DND-41 (cell line): ENCODE measurements around the gene HMGA1.

Experiments used
- CTCF ChIP-seq: IDR thresholded peaks from 2 replicates; pipeline ENCODE4 v1.5.1; 2012; ENCODE audit warnings: borderline replicate concordance, low read length, moderate library complexity, mild to moderate bottlenecking; ENCODE audit not compliant: poor library complexity, severe bottlenecking; ENCODE audit errors: extremely low read depth
- EZH2 ChIP-seq: IDR thresholded peaks from 3 replicates; pipeline ENCODE4 v1.6.1; 2012; ENCODE audit warnings: borderline replicate concordance, low read depth, mild to moderate bottlenecking, moderate library complexity, low read length, inconsistent platforms; ENCODE audit not compliant: severe bottlenecking

GRCh38 chr6:34235307-34236130 lies 1.2 kb upstream of the HMGA1 start:
- TF ChIP-seq CTCF, result no peak
- TF ChIP-seq EZH2, result no peak
